HepG2 (cell line): ENCODE measurements around the gene MINDY1. TPM values are rescaled to one million over a fixed set of nuclear protein-coding genes. Genes with fewer than 3 reads are reported as not detected.

ENCODE experiments used
- DZIP1 ChIP-seq: sonication (generic); formaldehyde crosslinking; IDR thresholded peaks from 2 replicates; pipeline ENCODE4 v1.5.0; 2020; ENCODE audit warnings: mild to moderate bottlenecking, missing genetic modification reagents
- HOMEZ ChIP-seq: IDR thresholded peaks from 2 replicates; pipeline ENCODE4 v1.6.1; 2016; ENCODE audit warnings: low read depth
- ISL2 ChIP-seq: sonication (generic); formaldehyde crosslinking; IDR thresholded peaks from 2 replicates; pipeline ENCODE4 v1.5.0; 2020; ENCODE audit warnings: missing genetic modification reagents
- PTBP1 ChIP-seq: fragments of 200-400 bp; formaldehyde crosslinking; IDR thresholded peaks from 2 replicates; pipeline ENCODE4 v1.6.1; 2018; ENCODE audit warnings: low read length, low read depth; ENCODE audit not compliant: poor library complexity, severe bottlenecking
- SALL1 ChIP-seq: sonication (generic); formaldehyde crosslinking; IDR thresholded peaks from 2 replicates; pipeline ENCODE4 v1.8.0; 2022; ENCODE audit warnings: mild to moderate bottlenecking, missing genetic modification reagents
- SNAPC4 ChIP-seq: sonication (generic); formaldehyde crosslinking; IDR thresholded peaks from 2 replicates; pipeline ENCODE4 v1.4.0; 2020; ENCODE audit warnings: mild to moderate bottlenecking, missing genetic modification reagents
- SOX5 ChIP-seq: IDR thresholded peaks from 2 replicates; pipeline ENCODE4 v1.6.1; 2016; ENCODE audit warnings: borderline replicate concordance
- SRY ChIP-seq: sonication (generic); formaldehyde crosslinking; IDR thresholded peaks from 2 replicates; pipeline ENCODE4 v1.8.0; 2022; ENCODE audit warnings: mild to moderate bottlenecking, missing genetic modification reagents
- ZFX ChIP-seq: sonication (generic); formaldehyde crosslinking; IDR thresholded peaks from 2 replicates; pipeline ENCODE4 v1.4.0; 2020; ENCODE audit warnings: mild to moderate bottlenecking, low read depth, missing genetic modification reagents, moderate library complexity
- ZNF24 ChIP-seq: fragments of 450-650 bp; IDR thresholded peaks from 2 replicates; pipeline ENCODE4 v1.6.1; 2017; ENCODE audit warnings: antibody characterized with exemption, mild to moderate bottlenecking
- ZNF367 ChIP-seq: sonication (generic); formaldehyde crosslinking; IDR thresholded peaks from 2 replicates; pipeline ENCODE4 v1.4.0; 2020; ENCODE audit warnings: missing genetic modification reagents, borderline replicate concordance
- ZNF382 ChIP-seq: sonication (generic); formaldehyde crosslinking; IDR thresholded peaks from 2 replicates; pipeline ENCODE4 v1.5.0; 2020; ENCODE audit warnings: missing genetic modification reagents, mild to moderate bottlenecking, borderline replicate concordance
- ZNF503 ChIP-seq: sonication (generic); formaldehyde crosslinking; IDR thresholded peaks from 2 replicates; pipeline ENCODE4 v1.4.0; 2020; ENCODE audit warnings: missing genetic modification reagents
- ZNF570 ChIP-seq: sonication (generic); formaldehyde crosslinking; IDR thresholded peaks from 2 replicates; pipeline ENCODE4 v1.4.0; 2020; ENCODE audit warnings: mild to moderate bottlenecking, missing genetic modification reagents, borderline replicate concordance
- ZNF691 ChIP-seq: sonication (generic); formaldehyde crosslinking; IDR thresholded peaks from 2 replicates; pipeline ENCODE4 v1.4.0; 2020; ENCODE audit warnings: missing genetic modification reagents, low read depth, mild to moderate bottlenecking, borderline replicate concordance
- ZNF747 ChIP-seq: sonication (generic); formaldehyde crosslinking; IDR thresholded peaks from 2 replicates; pipeline ENCODE4 v1.8.1; 2023; ENCODE audit warnings: missing genetic modification reagents, mild to moderate bottlenecking, borderline replicate concordance
- polyA plus RNA-seq, 8 experiments: library from polyadenylated mRNA; depleted of rRNA in 3 of 8; stranded (reverse) in 7 of 8; unstranded in 1 of 8; fragments of >200 nt; fragmentation: Illumina TruSeq in 4 of 8; extraction: Trizol in 4 of 8; gene quantifications; 2 replicates each; pipeline versions ENCODE4 v1.2.1 to v1.2.3, GENCODE V29; 2011 to 2016; ENCODE audit warnings: low read depth in 4 of 8, missing spikeins in 1 of 8, mixed read lengths in 1 of 8; ENCODE audit not compliant: insufficient read depth in 1 of 8
- total RNA-seq, 5 experiments: library from RNA; depleted of rRNA; stranded (reverse); fragments of >200 nt; fragmentation: Illumina TruSeq; extraction: Trizol; gene quantifications; 2 replicates each; pipeline ENCODE4 v1.2.3, GENCODE V29; 2016; ENCODE audit warnings: low read depth in 1 of 5

MINDY1 gene
- total and polyA plus RNA-seq, 2 of the 13 experiments (the other 11 are each of a cell fraction or from before 2014, with no cell fraction given): 11.1 to 15.0 TPM

- TF ChIP-seq PTBP1 (no peak), ZNF24 (no peak), ZNF503 (no peak), ZNF570 (CRISPR knock-in tag) (no peak), ZNF382 (CRISPR knock-in tag) (no peak), ZNF747 (no peak), ISL2 (CRISPR knock-in tag) (0 out of 2 replicates have a peak, but pooled peaks have one; percentile 42), ZNF691 (CRISPR knock-in tag) (peak; percentile 67; the same call in 1 of the 2 replicates), HOMEZ (CRISPR knock-in tag) (no peak), DZIP1 (CRISPR knock-in tag) (0 out of 2 replicates have a peak, but pooled peaks have one; percentile 53), SOX5 (no peak), SALL1 (CRISPR knock-in tag) (peak; percentile 24; the same call in 1 of the 2 replicates), ZFX (peak; percentile 64), SNAPC4 (peak; percentile 77; the same call in 1 of the 2 replicates), ZNF367 (CRISPR knock-in tag) (no peak), SRY (CRISPR knock-in tag) (no peak)
These were observed 34.9 kb downstream of the MINDY1 start (continued) for GRCh38 chr1:150971583-150972416.
